Hematopoietic multipotent progenitor cell treated with erythropoietin and hydrocortisone succinate and interleukin-3 and kit ligand, for 6 days (in vitro differentiated cells): ENCODE data around the gene RNF227.

Source experiments
- DNase-seq: peaks from one replicate; pipeline ENCODE4 v3.0.0-alpha.2; 2015

The RNF227 gene

DNA sequence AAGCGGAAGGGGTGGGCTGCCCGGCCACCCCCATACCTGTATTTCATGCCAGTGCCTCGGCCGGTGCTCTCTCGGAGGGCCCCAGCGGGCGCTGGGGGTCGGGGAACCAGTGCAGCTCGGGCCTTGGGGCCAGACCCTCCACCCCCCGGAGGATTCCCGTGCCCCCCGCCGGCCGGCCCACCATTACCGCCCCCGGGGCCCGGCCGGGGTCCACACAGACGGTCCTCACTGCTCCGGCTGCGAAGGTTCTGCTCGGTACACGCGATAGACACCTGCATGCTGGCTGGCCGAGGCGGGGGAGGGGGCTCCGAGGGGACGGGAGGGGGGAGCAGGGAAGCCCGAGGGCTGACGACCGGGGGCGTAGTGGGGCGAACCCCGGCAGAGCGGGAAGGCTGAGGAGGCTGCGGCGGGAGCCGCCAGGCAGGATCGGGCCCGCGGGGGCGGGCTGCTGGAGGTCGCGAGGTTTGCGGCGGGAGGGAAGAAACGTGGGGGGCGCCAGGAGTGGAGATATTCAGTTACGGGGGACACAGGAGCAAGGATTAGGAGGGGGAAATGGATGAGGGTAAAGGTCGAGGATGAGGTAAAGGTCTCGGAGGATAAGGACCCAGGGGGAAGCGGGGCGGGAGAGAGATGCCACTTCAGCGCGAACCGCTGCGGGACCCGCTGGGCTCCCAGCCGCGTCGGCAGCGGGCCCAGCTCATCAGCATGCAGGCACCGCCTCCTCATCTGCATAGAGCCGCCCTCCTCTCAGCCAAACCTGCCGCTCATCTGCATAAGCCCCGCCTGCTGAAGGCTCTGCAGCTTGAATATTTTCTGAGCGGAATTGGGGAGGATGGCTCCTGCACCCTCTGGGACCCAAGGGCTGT lies 13.3 kb upstream of the RNF227 start, which contains the start of gene KCNAB3:
Gene KCNAB3 (minus strand): TSS at position 699 of the 866 bp plus-strand sequence. CDS start 421 bp downstream, at position 278.
- peak; percentile 53 for DNase-seq

GRCh38 chr17:7927596-7927995 lies 11.5 kb upstream of the RNF227 start:
- DNase-seq, result no peak

- DNase-seq, result peak; percentile 90
Observed at GRCh38 chr17:7922845-7923628, 6.9 kb upstream of the RNF227 start.

DNA sequence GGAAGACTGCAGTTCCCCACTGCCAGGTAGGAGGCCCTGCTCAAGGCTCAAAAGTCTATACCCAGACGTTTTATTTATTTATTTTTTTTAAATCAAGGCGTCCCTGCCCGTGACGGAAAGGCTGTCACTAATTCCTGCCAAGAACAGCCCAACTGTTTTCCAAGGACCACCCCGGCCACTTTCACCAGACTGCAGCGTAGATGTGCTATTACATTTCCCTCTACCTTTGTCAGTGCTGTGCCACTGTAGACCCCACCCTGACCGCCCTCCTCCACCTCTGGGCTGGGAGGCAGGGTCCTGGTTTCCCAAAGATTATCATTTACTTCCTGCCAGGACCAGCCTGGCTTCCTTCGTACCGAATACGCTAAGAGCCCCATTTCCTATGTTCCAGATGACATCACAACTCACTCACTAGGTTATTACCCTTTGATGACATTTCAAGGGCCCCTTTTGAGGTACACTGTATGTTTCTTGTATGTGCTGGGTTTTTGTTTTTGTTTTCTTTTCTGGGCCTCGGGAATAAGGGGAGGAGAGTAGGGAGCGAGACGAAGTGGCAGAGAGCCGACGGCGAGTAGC lies 6.3 kb upstream of the RNF227 start:
- DNase-seq, result no peak

DNA sequence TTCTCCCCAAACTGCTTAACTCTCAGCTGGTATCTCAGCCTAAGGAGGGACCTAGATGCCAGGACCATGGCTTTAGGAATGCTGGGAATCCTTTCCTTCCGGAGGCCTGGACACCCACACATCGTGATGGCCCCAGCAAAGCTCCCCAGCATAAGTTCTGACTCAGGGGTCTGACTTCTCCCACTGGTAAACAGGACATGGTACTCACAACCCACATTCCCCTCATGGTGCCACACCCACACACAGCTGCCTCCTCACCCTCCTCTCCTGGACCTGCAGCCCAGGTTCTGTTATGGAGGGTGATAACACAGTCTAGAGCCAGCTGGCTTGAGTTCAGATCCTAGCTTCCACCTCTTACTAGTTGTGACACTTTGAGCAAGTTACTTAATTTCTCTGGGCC lies 719 bp upstream of the RNF227 start:
- peak; percentile 45 for DNase-seq

DNA sequence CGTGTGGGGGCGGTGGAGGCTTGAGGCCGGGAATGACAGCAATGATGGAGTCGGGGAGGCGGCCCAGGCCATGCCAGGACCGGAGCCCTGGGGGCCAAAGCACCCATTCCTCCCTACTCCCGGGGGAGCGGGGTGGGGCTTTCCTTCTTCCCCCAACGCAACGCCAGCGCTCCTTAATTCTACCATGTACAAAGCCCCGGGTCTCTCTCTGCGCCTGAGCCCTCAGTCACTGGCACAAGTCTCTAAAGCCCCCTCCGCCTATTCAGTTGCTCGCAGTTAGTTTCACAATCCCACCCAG lies 245 bp upstream of the RNF227 start:
- DNase-seq, result no peak

- peak; percentile 64 for DNase-seq
Observed at GRCh38 chr17:7915179-7915610, 894 bp downstream of the RNF227 start.

DNA sequence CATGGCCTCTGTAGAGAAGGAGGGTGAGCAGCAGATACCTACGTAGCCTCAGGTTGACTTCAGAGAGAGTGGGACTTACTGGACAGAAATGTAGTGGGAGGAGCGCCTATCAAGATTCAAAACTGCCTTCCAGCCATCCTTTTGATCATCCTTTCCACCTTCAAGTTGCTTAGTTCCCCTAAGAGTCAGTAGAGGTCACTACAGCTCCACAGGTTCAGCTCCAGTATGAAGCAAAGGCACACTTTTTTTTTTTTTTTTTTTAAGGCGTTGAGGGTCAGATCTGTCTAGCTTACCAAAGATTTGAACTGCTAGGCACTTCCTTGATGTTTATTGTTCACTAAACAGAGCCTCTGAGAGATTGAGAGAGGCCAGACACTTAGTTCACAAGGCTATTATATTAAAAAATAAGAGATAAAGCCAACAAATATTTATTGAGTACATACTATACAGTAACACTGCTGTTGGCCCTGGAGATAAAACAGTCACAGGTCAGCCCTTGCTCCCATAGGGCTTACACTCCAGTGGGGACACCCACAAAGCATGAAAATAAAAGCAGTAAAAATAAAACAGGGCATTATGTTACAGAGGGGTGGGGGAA lies 3.1 kb downstream of the RNF227 start:
- DNase-seq, result peak; percentile 94

- DNase-seq, result no peak
Observed at GRCh38 chr17:7911116-7911515, 5.0 kb downstream of the RNF227 start.

DNA sequence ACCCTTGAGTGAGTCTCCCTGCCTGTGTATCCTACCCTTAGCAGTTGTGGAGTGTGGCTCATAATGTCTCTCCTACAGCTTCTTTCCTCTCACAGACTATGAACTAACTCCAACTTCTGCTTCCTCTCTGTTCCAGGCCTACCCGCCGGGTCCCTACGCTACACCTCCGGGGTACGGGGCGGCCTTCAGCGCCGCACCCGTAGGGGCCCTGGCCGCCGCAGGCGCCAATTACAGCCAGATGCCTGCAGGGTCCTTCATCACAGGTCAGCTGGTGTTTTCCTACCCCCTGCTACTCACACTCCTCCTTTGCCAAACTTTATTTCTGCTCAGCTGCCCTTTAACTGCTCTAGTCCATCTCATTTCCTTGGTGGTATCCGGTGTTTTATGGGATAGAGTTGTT lies 5.4 kb downstream of the RNF227 start:
- no peak for DNase-seq

DNA sequence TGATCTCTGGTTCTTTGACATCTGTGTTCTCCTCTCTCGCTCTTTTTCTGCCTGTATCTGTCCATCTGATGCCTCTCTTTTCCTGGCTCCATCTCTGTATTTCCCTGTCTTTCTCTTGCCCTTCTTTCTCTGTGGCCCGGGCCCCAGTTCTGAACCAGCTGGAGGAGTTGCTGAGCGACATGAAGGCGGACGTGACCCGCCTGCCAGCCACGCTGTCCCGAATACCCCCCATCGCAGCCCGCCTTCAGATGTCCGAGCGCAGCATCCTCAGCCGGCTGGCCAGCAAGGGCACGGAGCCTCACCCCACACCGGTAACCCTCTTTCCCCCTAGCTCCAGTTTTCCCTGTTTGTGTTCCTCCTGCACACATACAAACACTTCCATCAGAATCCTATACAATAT lies 5.8 kb downstream of the RNF227 start:
- no peak for DNase-seq

DNA sequence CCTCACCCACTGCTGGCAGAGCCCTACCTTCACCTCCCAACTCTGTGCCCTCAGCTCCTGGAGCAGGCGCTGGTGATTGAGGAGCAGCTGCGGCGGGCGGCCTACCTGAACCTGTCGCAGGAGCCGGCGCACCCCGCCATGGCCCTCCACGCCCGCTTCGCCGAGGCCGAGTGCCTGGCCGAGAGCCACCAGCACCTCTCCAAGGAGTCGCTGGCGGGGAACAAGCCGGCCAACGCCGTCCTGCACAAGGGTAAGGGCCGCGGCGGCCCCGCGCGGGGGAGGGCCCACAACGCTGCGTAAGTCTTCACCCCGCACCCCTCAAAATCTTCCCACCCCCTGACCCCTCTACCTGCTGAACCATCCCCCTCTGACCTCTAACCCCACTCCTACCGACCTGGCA lies 7.0 kb downstream of the RNF227 start:
- DNase-seq, result no peak

DNA sequence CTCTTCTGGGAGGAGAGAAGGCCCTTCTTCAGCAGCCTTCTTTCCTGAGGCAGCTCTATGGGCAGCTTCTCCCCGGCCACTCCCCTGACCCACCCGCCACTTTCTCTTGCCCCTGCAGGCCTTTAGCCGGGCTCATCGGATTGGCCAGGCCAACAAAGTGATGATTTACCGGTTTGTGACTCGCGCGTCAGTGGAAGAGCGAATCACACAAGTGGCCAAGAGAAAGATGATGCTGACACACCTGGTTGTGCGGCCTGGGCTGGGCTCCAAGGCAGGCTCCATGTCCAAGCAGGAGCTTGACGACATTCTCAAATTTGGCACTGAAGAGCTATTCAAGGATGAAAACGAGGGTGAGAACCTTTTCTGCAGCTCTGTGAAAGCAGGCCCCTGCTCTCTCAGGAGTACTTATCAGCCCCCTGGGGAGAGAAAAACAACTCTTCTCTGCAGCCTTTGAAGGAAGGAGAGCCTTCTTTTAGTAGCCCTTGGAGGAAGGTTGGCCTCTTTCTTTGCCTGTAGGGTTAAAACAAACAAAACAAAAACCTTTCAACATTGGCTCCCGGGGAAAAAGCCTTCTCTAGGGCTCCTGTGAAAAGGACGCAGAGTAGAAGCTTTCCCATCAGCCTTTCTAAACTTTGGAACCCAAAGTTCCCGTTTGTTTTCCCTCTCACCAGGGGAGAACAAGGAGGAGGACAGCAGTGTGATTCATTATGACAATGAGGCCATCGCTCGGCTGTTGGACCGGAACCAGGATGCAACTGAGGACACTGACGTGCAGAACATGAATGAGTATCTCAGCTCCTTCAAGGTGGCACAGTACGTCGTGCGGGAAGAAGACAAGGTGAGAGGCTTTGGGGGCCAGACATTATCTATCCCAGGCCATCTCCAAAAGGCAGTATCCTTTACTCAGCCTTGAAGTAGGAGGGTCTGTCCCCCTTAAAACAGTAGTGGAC lies 12.7 kb downstream of the RNF227 start:
- DNase-seq, result no peak

DNA sequence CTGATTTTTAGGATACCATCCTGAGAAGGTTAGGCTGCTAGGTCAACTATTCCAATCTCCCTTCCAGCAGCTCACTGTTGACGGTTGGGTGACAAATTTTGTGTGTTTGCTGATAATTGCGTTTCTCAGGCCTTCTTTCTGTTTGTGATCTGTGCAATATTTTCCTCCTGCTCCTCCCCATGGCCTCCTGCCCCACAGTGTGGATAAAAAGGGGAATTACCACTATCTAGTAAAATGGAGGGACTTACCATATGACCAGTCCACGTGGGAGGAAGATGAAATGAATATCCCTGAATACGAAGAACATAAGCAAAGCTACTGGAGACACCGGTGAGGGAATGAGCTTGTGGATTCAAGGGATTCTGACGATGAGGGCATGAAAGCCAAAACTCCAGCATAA lies 18.3 kb downstream of the RNF227 start:
- DNase-seq, result peak; percentile 77

GRCh38 chr17:7897090-7897489 lies 19.0 kb downstream of the RNF227 start:
- DNase-seq, result no peak

GRCh38 chr17:7894866-7895265 lies 21.2 kb downstream of the RNF227 start:
- DNase-seq, result no peak

DNA sequence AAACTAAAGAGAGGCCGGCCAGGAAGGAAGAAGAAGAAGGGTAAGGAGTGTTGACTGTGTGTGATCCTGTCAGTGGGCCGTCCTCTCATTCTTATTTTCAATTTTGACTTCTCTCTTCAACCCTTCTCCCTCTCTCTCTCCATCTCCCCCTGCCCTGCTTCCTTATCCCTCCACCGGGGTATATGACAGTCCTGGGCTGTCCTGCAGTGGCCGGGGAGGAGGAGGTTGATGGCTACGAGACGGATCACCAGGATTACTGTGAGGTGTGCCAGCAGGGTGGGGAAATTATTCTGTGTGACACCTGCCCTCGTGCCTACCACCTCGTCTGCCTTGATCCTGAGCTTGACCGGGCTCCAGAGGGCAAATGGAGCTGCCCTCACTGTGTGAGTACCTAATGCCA lies 21.9 kb downstream of the RNF227 start:
- no peak for DNase-seq

DNA sequence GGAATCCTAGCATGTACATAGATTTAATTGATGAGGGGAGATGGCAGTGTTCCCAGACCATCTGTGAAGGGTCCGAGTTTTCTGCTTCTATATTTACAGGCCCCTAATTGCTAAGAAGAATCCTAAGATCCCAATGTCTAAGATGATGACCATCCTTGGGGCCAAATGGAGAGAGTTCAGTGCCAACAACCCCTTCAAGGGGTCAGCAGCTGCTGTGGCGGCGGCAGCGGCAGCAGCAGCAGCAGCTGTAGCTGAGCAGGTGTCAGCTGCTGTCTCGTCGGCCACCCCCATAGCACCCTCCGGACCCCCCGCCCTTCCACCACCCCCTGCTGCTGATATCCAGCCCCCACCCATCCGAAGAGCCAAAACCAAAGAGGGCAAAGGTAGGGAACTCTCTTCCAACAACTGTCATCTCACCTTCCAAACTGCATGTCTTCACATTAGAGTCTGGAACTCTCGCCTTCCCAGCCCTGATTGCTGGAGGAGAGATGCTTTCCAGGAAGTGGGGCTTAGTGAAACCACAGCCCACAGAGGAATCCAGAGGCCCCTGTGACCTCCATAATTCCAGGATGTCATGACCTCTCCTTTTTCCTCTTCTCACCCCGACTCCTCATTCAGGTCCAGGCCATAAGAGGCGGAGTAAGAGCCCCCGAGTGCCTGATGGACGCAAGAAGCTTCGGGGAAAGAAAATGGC lies 22.8 kb downstream of the RNF227 start:
- DNase-seq, result no peak

GRCh38 chr17:7889166-7889955 lies 26.7 kb downstream of the RNF227 start:
- DNase-seq, result peak; percentile 97

DNA sequence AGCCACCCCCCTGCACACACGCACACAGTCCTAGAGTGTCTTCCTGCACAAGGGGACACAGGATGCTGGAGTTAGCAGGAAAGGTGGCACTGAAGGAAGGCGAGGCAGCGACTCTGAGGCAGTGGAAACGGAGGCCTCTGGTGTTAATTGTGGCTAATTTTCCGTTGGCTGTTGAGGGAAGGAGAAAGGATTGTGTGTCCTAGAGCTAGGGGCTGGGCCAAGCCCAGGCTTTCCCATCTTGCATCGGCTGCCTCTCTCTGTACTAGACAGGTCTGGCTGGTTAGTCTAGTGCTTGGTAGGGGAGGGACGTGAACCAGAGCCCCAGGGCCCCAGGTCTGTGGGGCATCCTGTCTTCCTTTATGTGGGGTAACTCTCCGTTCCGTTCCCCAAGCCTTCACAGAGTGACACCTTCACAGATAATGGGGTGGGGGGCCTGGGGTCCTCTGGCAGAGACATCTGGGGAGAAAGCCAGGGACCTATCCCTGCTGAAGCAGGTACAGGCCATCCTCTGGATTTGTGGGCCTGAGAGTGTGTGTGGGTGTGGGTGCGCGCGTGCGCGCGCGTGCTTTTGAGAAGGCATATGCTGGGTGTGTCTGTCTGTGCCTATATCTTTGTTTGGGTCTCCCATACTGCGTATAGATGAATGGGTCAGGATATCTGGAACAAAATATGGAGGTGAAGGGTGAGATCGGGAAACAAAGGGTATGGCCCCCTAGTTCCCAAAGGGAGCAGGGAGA lies 27.7 kb downstream of the RNF227 start, which contains the start of gene CHD3:
Gene CHD3 (plus strand): TSS at position 606 of the 737 bp plus-strand sequence. CDS start 212 bp downstream, outside the sequence.
- peak; percentile 25 for DNase-seq
